Neural cell (in vitro differentiated cells): Measurements from ENCODE around the gene ACYP2. TPM values are rescaled to one million over a fixed set of nuclear protein-coding genes. Genes with fewer than 3 reads are reported as not detected.

Experiments
- H2AFZ ChIP-seq: fragments of 200-600, 300-800 bp; sonication (generic), shearing (Covaris generic); 2 replicates; pipeline ENCODE4 v1.6.0; 2014; ENCODE audit warnings: low read depth, mild to moderate bottlenecking, antibody characterized with exemption, low read length, moderate library complexity
- H3F3A ChIP-seq: fragments of 200-600 bp; shearing (Covaris generic); 2 replicates; pipeline ENCODE4 v1.6.1; 2016; ENCODE audit warnings: mild to moderate bottlenecking, moderate library complexity, mixed read lengths, antibody characterized with exemption, low read length; ENCODE audit not compliant: insufficient read depth, poor library complexity, severe bottlenecking
- H3K27ac ChIP-seq: fragments of 200-600, 300-800 bp; sonication (generic), shearing (Covaris generic); 2 replicates; pipeline ENCODE4 v1.5.1; 2014; ENCODE audit warnings: mild to moderate bottlenecking, low read length, moderate library complexity
- H3K27me3 ChIP-seq: fragments of 300-800, 200-600 bp; sonication (generic), shearing (Covaris generic); 2 replicates; pipeline ENCODE4 v1.6.0; 2014; ENCODE audit warnings: mild to moderate bottlenecking, low read depth, low read length, moderate library complexity; ENCODE audit not compliant: insufficient read depth
- H3K36me3 ChIP-seq: fragments of 300-800, 200-600 bp; sonication (generic), shearing (Covaris generic); 2 replicates; pipeline ENCODE4 v1.5.1; 2014; ENCODE audit warnings: mild to moderate bottlenecking, antibody characterized with exemption, low read length, moderate library complexity; ENCODE audit not compliant: insufficient read depth
- H3K4me2 ChIP-seq: fragments of 300-800, 200-600 bp; sonication (generic), shearing (Covaris generic); 2 replicates; pipeline ENCODE4 v1.6.0; 2014; ENCODE audit warnings: mild to moderate bottlenecking, low read length
- H3K4me3 ChIP-seq: fragments of 300-800, 200-600 bp; sonication (generic), shearing (Covaris generic); 2 replicates; pipeline ENCODE4 v1.5.1; 2014; ENCODE audit warnings: mild to moderate bottlenecking, low read length, moderate library complexity
- H3K79me2 ChIP-seq: fragments of 200-600 bp; shearing (Covaris generic); replicated peaks from 2 replicates; pipeline ENCODE4 v1.6.0; 2014; ENCODE audit warnings: mild to moderate bottlenecking, low read length, moderate library complexity; ENCODE audit not compliant: insufficient read depth
- H3K9ac ChIP-seq: fragments of 300-800, 200-600 bp; sonication (generic), shearing (Covaris generic); 2 replicates; pipeline ENCODE4 v1.6.1; 2016; ENCODE audit warnings: mild to moderate bottlenecking, low read length, mixed read lengths
- H3K9me2 ChIP-seq: fragments of 200-600 bp; shearing (Covaris generic); 2 replicates; pipeline ENCODE4 v1.6.1; 2016; ENCODE audit warnings: mild to moderate bottlenecking, low read length, mixed read lengths; ENCODE audit not compliant: insufficient read depth
- H3K9me3 ChIP-seq: fragments of 200-600, 300-800 bp; sonication (generic), shearing (Covaris generic); 2 replicates; pipeline ENCODE4 v1.6.1; 2016; ENCODE audit warnings: mild to moderate bottlenecking, mixed run types, low read length, moderate library complexity, mixed read lengths
- H4K20me1 ChIP-seq: fragments of 200-600 bp; shearing (Covaris generic); 2 replicates; pipeline ENCODE4 v1.6.1; 2016; ENCODE audit warnings: mild to moderate bottlenecking, mixed run types; ENCODE audit not compliant: insufficient read depth
- CTCF ChIP-seq: fragments of 450-650 bp; IDR thresholded peaks from 2 replicates; pipeline ENCODE4 v1.5.1; 2014; ENCODE audit warnings: antibody characterized with exemption, mild to moderate bottlenecking, moderate library complexity; ENCODE audit not compliant: poor library complexity, severe bottlenecking
- EP300 ChIP-seq: fragments of 450-650 bp; conservative IDR thresholded peaks from 2 replicates; pipeline ENCODE4 v1.6.1; 2014; ENCODE audit warnings: antibody characterized with exemption, mild to moderate bottlenecking, moderate library complexity; ENCODE audit not compliant: poor library complexity, severe bottlenecking
- EZH2 ChIP-seq: fragments of 200-600, 300-800 bp; shearing (Covaris generic), sonication (generic); IDR thresholded peaks from 2 replicates; pipeline ENCODE4 v1.6.1; 2014; ENCODE audit warnings: antibody characterized with exemption, low read length, borderline replicate concordance, mild to moderate bottlenecking; ENCODE audit not compliant: insufficient read depth, poor library complexity, severe bottlenecking
- MXI1 ChIP-seq: fragments of 450-650 bp; conservative IDR thresholded peaks from 2 replicates; pipeline ENCODE4 v1.6.1; 2014; ENCODE audit warnings: antibody characterized with exemption, mild to moderate bottlenecking; ENCODE audit not compliant: poor library complexity, severe bottlenecking
- POLR2AphosphoS5 ChIP-seq: IDR thresholded peaks from 2 replicates; pipeline ENCODE4 v1.6.1; 2012
- RAD21 ChIP-seq: fragments of 450-650 bp; conservative IDR thresholded peaks from 2 replicates; pipeline ENCODE4 v1.6.1; 2014; ENCODE audit warnings: antibody characterized with exemption, mild to moderate bottlenecking, moderate library complexity
- REST ChIP-seq: IDR thresholded peaks from 2 replicates; pipeline ENCODE4 v1.6.1; 2012; ENCODE audit warnings: borderline replicate concordance
- SMC3 ChIP-seq: fragments of 450-650 bp; conservative IDR thresholded peaks from 2 replicates; pipeline ENCODE4 v1.6.1; 2014; ENCODE audit warnings: antibody characterized with exemption, mild to moderate bottlenecking, moderate library complexity; ENCODE audit not compliant: poor library complexity
- TAF1 ChIP-seq: IDR thresholded peaks from 2 replicates; pipeline ENCODE4 v1.6.1; 2012; ENCODE audit warnings: low read depth
- polyA plus RNA-seq: library from polyadenylated mRNA; depleted of rRNA; stranded (reverse); fragments of >200 nt; gene quantifications from 2 replicates; pipeline ENCODE4 v1.2.3, GENCODE V29; 2014

Gene ACYP2
- polyA plus RNA-seq, 1 donor from 2014 or later, result 48.2 TPM

- Histone ChIP-seq H3K9ac (no peak overlapping the region), H3F3A (no peaks in the 10 kb centered on the region), H3K9me3 (no peaks in the 10 kb centered on the region), H3K36me3 (no peaks in the 10 kb centered on the region), H3K4me3 (no peak overlapping the region), H4K20me1 (no peaks in the 10 kb centered on the region), H2AFZ (no peak overlapping the region), H3K27ac (no peak overlapping the region), H3K4me2 (no peak overlapping the region), H3K79me2 (no peaks in the 10 kb centered on the region), H3K27me3 (no peaks in the 10 kb centered on the region), H3K9me2 (no peaks in the 10 kb centered on the region)
- TF ChIP-seq TAF1 (no peak), SMC3 (no peak), EP300 (no peak), REST (no peak), CTCF (no peak), POLR2AphosphoS5 (no peak)
Measured at GRCh38 chr2:54295911-54296310, 180.5 kb downstream of the ACYP2 start.

- H3K9me3 ChIP-seq, result no peaks in the 10 kb centered on the region
- no peak overlapping the region for H3K4me3 ChIP-seq
- H3K79me2 ChIP-seq, result no peaks in the 10 kb centered on the region
Measured at GRCh38 chr2:54298514-54298913, 183.1 kb downstream of the ACYP2 start.

More at GRCh38 chr2:54298514-54298913, 183.1 kb downstream of the ACYP2 start:
- no peak overlapping the region for H3K27ac ChIP-seq
- H4K20me1 ChIP-seq, result no peaks in the 10 kb centered on the region
- H3K9ac ChIP-seq, result no peak overlapping the region
- no peaks in the 10 kb centered on the region for H3K36me3 ChIP-seq
- H3K27me3 ChIP-seq, result no peaks in the 10 kb centered on the region
- no peaks in the 10 kb centered on the region for H3F3A ChIP-seq
- H3K4me2 ChIP-seq, result no peak overlapping the region
- no peak overlapping the region for H2AFZ ChIP-seq
- no peak for TF ChIP-seq SMC3
- TF ChIP-seq POLR2AphosphoS5, result no peak
- TF ChIP-seq RAD21, result no peak
- TF ChIP-seq EP300, result no peak
- TF ChIP-seq REST, result no peak
- no peak for TF ChIP-seq MXI1
- TF ChIP-seq CTCF, result no peak
- TF ChIP-seq TAF1, result no peak
- no peak for TF ChIP-seq EZH2
- H3K9me2 ChIP-seq, result no peaks in the 10 kb centered on the region
